ENCODE results near the gene DPP8.

GRCh38 chr15:65476903-65477302, 40.6 kb downstream of the DPP8 start:
- TF ChIP-seq EZH2 (IDR thresholded peaks at IDR 0.05; ENCODE audit: low read length, missing control alignments): no peak
- no peak for TF ChIP-seq CTCF (conservative IDR thresholded peaks at IDR 0.05 in 1 of 2, IDR thresholded peaks at IDR 0.05 in 1 of 2; ENCODE audit: low read depth in 1 of 2, low read length in 2 of 2)
